NCI-H2081 treated with DMSO at 0.1 percent for 48 hours (cell line): ENCODE measurements around the gene SERINC1.

ENCODE experiments used
- DNase-seq: peaks from one replicate; lab custom pipeline; 2025; lab: John Stamatoyannopoulos, UW

The SERINC1 gene

DNA sequence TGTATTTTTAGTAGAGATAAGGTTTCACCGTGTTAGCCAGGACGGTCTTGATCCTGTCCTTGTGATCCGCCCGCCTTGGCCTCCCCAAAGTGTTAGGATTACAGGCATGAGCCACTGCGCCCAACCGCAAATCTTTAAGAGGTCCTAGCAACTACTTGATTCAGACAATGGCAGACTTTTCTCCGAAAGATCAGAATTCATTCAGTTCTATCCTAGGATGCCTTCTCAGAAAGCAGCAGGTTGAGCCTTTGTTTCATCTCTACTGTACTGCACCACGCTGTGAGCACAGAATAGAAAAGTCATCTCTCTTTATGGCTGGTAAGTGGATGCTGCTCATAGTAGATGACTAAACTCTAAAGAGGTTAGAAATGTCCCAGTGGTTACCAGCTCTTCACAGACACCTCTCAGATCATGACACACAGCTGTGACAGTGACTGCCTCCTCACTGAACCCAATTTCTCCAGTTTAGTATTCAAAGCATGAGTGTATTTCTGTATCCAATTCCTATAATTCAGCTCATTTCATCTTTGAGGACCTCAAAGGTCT is 78.2 kb downstream of the SERINC1 start:
- DNase-seq = no peak
